Choroid plexus epithelial cell (primary cell): ENCODE measurements around the gene ZNF764.
A peak's percentile ranks its signal among the peaks of the same experiment; 100 is the strongest.

Experiments
- DNase-seq: peaks from one replicate; pipeline ENCODE4 v3.0.0-alpha.2; 2010; ENCODE audit warnings: low read depth
- H3K4me3 ChIP-seq: 2 replicates; pipeline ENCODE4 v1.5.1; 2011; ENCODE audit warnings: low read depth, mild to moderate bottlenecking, control low read depth, low read length, moderate library complexity
- CTCF ChIP-seq: conservative IDR thresholded peaks from 2 replicates; pipeline ENCODE4 v1.5.1; 2011; ENCODE audit warnings: low read depth, mild to moderate bottlenecking, control low read depth, inconsistent platforms, low read length, moderate library complexity

Gene ZNF764

GRCh38 chr16:30535777-30536190 is 22.4 kb downstream of the ZNF764 start:
- peak; percentile 90 for TF ChIP-seq CTCF
- peak; percentile 88 for DNase-seq

GRCh38 chr16:30535106-30535776 is 22.9 kb downstream of the ZNF764 start:
- DNase-seq, result peak; percentile 36
- H3K4me3 ChIP-seq, result peak overlapping the region; percentile 77
- TF ChIP-seq CTCF, result no peak

More at GRCh38 chr16:30535777-30536190, 22.4 kb downstream of the ZNF764 start:
- peak overlapping the region; percentile 77 for H3K4me3 ChIP-seq

GRCh38 chr16:30534368-30535105 is 23.6 kb downstream of the ZNF764 start, which contains the start of gene ZNF747:
ZNF747 (minus strand) TSS chr16:30534858; CDS start chr16:30534679, 179 bp downstream.
- no peak for TF ChIP-seq CTCF
- peak; percentile 85 for DNase-seq
- H3K4me3 ChIP-seq, result peak within 1 kb of the TSS; percentile 77

GRCh38 chr16:30533748-30534367 is 24.3 kb downstream of the ZNF764 start:
- DNase-seq, result peak; percentile 34
- no peak for TF ChIP-seq CTCF
- peak overlapping the region; percentile 77 for H3K4me3 ChIP-seq

- no peak for DNase-seq
- no peak overlapping the region for H3K4me3 ChIP-seq
- TF ChIP-seq CTCF, result no peak
These were observed 25.0 kb downstream of the ZNF764 start for GRCh38 chr16:30533146-30533522.

GRCh38 chr16:30532285-30533145 is 25.7 kb downstream of the ZNF764 start:
- no peak for TF ChIP-seq CTCF
- no peak overlapping the region for H3K4me3 ChIP-seq
- no peak for DNase-seq
